ENCODE results near the gene SLC22A4. TPM values are rescaled to one million over a fixed set of nuclear protein-coding genes. Genes with fewer than 3 reads are reported as not detected.

The SLC22A4 gene
- total RNA-seq, 2 experiments from 2014 or later, result 0.16 to 0.22 TPM

DNA sequence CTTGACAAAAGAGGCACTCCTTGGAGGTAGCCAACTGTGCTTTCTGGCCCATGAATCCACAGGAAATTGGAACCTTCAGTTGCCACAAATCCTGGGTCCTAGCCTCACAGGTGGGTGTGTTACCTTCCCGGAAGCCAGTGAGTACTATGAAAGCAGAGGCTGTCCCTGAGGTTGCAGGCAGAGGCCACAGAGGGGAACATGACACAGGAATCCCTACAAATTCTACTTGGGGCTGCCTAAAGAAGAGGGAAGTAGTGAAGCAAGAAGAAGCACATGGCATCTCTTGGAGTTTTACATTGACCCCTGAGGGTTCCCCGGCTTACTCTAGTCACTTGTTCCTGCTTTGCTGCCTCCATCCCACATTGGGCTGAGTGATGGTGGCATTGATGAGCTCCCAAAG, 77.9 kb downstream of the SLC22A4 start:
- ATAC-seq (ENCODE audit: poor library complexity), result no peak
- H3K27ac ChIP-seq (ENCODE audit: low read depth in 1 of 2, low read length in 2 of 2), result no peak overlapping the region
- TF ChIP-seq CTCF (IDR thresholded peaks at IDR 0.05), result no peak
- H3K4me1 Mint-ChIP-seq (ENCODE audit: low read depth), result peaks cover 26% of the 10 kb centered on the region
- ChIA-PET POLR2A (no interaction called here), CTCF (interaction anchor here (1.1 kb wide), 1 partner anchor 118 kb away, joined by 4 read pairs; the partner anchor contains the start of gene IRF1)
- H3K4me1 ChIP-seq (ENCODE audit: insufficient read depth, low read length), result peaks cover 35% of the 10 kb centered on the region
- no peak overlapping the region for H3K27ac Mint-ChIP-seq
- no peaks in the 10 kb centered on the region for H3K27me3 Mint-ChIP-seq
- intact Hi-C loops (cut with DNase I, micrococcal nuclease), result no loop called here
- no peak overlapping the region for H3K4me3 Mint-ChIP-seq
- no peak for DNase-seq
- H3K4me3 ChIP-seq (ENCODE audit: low read length), result no peak overlapping the region
- no peaks in the 10 kb centered on the region for H3K9me3 ChIP-seq (ENCODE audit: control insufficient read depth in 1 of 2, insufficient read depth in 1 of 2, low read length in 2 of 2)
- H3K36me3 Mint-ChIP-seq (ENCODE audit: low read depth), result no peaks in the 10 kb centered on the region
- no peaks in the 10 kb centered on the region for H3K9me3 Mint-ChIP-seq
- H3K36me3 ChIP-seq (ENCODE audit: insufficient read depth, low read length), result no peaks in the 10 kb centered on the region
- no peaks in the 10 kb centered on the region for H3K27me3 ChIP-seq (ENCODE audit: control insufficient read depth in 1 of 2, insufficient read depth in 2 of 2, low read length in 2 of 2)

- Histone ChIP-seq H3K27me3 (ENCODE audit: control insufficient read depth in 1 of 2, insufficient read depth in 2 of 2, low read length in 2 of 2) (no peaks in the 10 kb centered on the region), H3K36me3 (ENCODE audit: insufficient read depth, low read length) (no peaks in the 10 kb centered on the region), H3K27ac (ENCODE audit: low read depth in 1 of 2, low read length in 2 of 2) (no peak overlapping the region), H3K4me1 (ENCODE audit: insufficient read depth, low read length) (peaks cover 35% of the 10 kb centered on the region), H3K9me3 (ENCODE audit: control insufficient read depth in 1 of 2, insufficient read depth in 1 of 2, low read length in 2 of 2) (no peaks in the 10 kb centered on the region), H3K4me3 (ENCODE audit: low read length) (no peak overlapping the region)
- TF ChIP-seq CTCF (IDR thresholded peaks at IDR 0.05), result no peak
- ChIA-PET POLR2A (no interaction called here), CTCF (no interaction called here)
- H3K36me3 Mint-ChIP-seq (ENCODE audit: low read depth), result no peaks in the 10 kb centered on the region
- intact Hi-C loops (cut with DNase I, micrococcal nuclease), result no loop called here
- peak overlapping the region; percentile 13 for H3K27ac Mint-ChIP-seq
- H3K4me3 Mint-ChIP-seq, result peak overlapping the region; percentile 51
- H3K4me1 Mint-ChIP-seq (ENCODE audit: low read depth), result peaks cover 26% of the 10 kb centered on the region
- no peaks in the 10 kb centered on the region for H3K27me3 Mint-ChIP-seq
- DNase-seq (no peak), ATAC-seq (ENCODE audit: poor library complexity) (no peak)
- H3K9me3 Mint-ChIP-seq, result no peaks in the 10 kb centered on the region
Observed at GRCh38 chr5:132372542-132372941, 78.3 kb downstream of the SLC22A4 start.

- intact Hi-C loops (cut with DNase I, micrococcal nuclease), result no loop called here
- Mint-ChIP-seq H3K36me3 (ENCODE audit: low read depth) (no peaks in the 10 kb centered on the region), H3K27ac (no peak overlapping the region), H3K9me3 (no peaks in the 10 kb centered on the region), H3K4me1 (ENCODE audit: low read depth) (peaks cover 14% of the 10 kb centered on the region), H3K4me3 (no peak overlapping the region), H3K27me3 (no peaks in the 10 kb centered on the region)
- no peak for DNase-seq
- Histone ChIP-seq H3K9me3 (ENCODE audit: control insufficient read depth in 1 of 2, insufficient read depth in 1 of 2, low read length in 2 of 2) (no peaks in the 10 kb centered on the region), H3K4me3 (ENCODE audit: low read length) (no peak overlapping the region), H3K36me3 (ENCODE audit: insufficient read depth, low read length) (peaks cover 5% of the 10 kb centered on the region), H3K27ac (ENCODE audit: low read depth in 1 of 2, low read length in 2 of 2) (no peak overlapping the region), H3K27me3 (ENCODE audit: control insufficient read depth in 1 of 2, insufficient read depth in 2 of 2, low read length in 2 of 2) (no peaks in the 10 kb centered on the region), H3K4me1 (ENCODE audit: insufficient read depth, low read length) (peaks cover 17% of the 10 kb centered on the region)
- ATAC-seq (ENCODE audit: poor library complexity), result no peak
- CTCF ChIA-PET, result no interaction called here
- TF ChIP-seq CTCF (IDR thresholded peaks at IDR 0.05), result no peak
- POLR2A ChIA-PET, result no interaction called here
Observed at GRCh38 chr5:132375957-132376356, 81.8 kb downstream of the SLC22A4 start.
